Measurements from ENCODE around the gene NIF3L1. TPM values are rescaled to one million over a fixed set of nuclear protein-coding genes. Genes with fewer than 3 reads are reported as not detected.
"Not testable (repeated sequence)": the region's sequence is repeated elsewhere in the genome, so short reads cannot be mapped to it uniquely, and the experiment has no call there.

NIF3L1 gene
- total RNA-seq, 1 experiment from 2014 or later, result 55.3 TPM

DNA sequence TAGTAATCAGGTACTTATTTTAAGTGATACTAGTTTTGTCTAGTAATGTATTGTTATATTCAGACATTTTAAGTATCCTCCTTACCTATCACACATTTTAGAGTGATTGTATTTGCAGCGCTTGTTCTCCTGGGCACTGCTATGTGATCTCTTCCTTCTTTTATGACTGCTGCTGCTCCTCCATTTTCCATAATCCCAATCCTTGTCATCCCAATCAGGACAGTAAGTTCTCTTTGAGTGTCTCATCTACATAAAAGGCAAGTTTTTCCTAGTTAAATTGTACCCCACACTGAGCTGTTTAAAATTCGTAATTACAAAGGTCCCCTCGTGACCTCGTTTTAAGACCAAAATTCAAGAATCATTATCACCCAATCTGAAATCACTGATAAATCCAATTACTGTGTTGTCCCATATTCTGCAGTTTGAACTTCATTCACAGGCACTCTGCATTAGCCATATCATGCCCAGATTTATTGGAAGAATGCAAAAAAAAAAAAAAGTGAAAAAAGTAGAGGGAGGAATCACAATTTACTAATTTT, 27.5 kb upstream of the NIF3L1 start:
- Histone ChIP-seq H3K36me3 (peaks cover 63% of the 10 kb centered on the region), H3K4me1 (peaks cover 5% of the 10 kb centered on the region; the same call in 1 of the 2 replicates), H3K4me3 (peak overlapping the region; percentile 97), H3K9me3 (replicated peaks) (no peaks in the 10 kb centered on the region), H3K27ac (no peak overlapping the region), H3K27me3 (no peaks in the 10 kb centered on the region)
- DNase-seq, result no peak

- Histone ChIP-seq H3K4me1 (peaks cover 5% of the 10 kb centered on the region; the same call in 1 of the 2 replicates), H3K4me3 (peak overlapping the region; percentile 97), H3K9me3 (replicated peaks) (no peaks in the 10 kb centered on the region), H3K27ac (peak overlapping the region; percentile 100), H3K27me3 (no peaks in the 10 kb centered on the region), H3K36me3 (peaks cover 54% of the 10 kb centered on the region)
- peak; percentile 14 to 47 for DNase-seq
These were observed 26.6 kb upstream of the NIF3L1 start for GRCh38 chr2:200862532-200863000.

- H3K27me3 ChIP-seq, result no peaks in the 10 kb centered on the region
- H3K4me3 ChIP-seq, result peak overlapping the region; percentile 97
- peaks cover 5% of the 10 kb centered on the region; the same call in 1 of the 2 replicates for H3K4me1 ChIP-seq
- H3K27ac ChIP-seq, result peak overlapping the region; percentile 100
- peaks cover 42% of the 10 kb centered on the region for H3K36me3 ChIP-seq
- peak in 1 of 2 experiments; percentile 19 for DNase-seq
- H3K9me3 ChIP-seq (replicated peaks), result no peaks in the 10 kb centered on the region
These were observed 25.4 kb upstream of the NIF3L1 start for GRCh38 chr2:200863782-200864175.

DNA sequence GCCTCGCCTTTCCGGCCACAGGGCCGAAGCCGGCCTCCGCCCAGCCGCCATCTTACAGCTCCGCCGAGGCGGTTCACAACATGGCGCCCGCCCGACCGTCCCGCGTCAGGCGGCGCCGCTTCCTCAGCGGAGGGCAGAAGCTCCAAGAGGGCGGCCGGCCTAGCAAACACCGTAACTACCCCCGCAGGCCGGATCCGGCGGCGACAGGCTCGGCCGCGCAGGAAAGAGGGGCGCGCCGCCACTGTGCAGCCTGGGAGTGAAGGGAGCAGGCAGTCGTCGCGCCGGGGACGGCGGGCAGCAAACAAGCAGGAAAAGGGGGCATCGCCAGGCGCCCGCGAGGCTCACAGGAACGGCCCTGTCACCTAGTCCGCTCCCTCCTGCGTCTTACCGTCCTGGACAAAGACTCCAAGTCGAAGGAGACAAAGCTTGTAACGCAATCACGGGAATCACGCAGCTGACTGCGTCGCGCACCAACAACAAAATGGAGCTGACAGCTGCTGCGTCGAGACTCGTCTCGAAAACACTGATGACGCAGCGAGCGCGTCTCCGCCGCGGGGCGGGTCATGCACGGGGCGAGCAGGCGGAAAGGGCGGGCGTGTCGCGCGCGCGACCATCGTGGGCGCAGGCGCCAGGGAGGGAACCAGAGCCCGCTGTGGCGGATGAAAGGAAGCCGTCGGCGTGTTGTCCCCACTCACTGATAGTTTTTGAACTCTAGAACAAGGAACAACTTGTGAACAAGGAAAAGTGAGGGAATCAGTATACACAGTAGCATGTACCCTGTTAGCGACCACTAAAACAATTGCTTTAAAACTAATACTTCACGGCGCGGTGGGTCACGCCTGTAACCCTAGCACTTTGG, 24.8 kb upstream of the NIF3L1 start, which contains the start of gene CLK1:
Gene CLK1 (minus strand): TSS at position 483 of the 859 bp plus-strand sequence. CDS start 2,796 bp downstream, outside the sequence.
- Histone ChIP-seq H3K4me3 (peak within 1 kb of the TSS; percentile 97), H3K27me3 (no peaks in the 10 kb centered on the region), H3K36me3 (peaks cover 36% of the 10 kb centered on the region), H3K4me1 (peaks cover 5% of the 10 kb centered on the region; the same call in 1 of the 2 replicates), H3K27ac (peak within 1 kb of the TSS; percentile 100), H3K9me3 (replicated peaks) (no peaks in the 10 kb centered on the region)
- DNase-seq, result peak; percentile 93 to 96

DNA sequence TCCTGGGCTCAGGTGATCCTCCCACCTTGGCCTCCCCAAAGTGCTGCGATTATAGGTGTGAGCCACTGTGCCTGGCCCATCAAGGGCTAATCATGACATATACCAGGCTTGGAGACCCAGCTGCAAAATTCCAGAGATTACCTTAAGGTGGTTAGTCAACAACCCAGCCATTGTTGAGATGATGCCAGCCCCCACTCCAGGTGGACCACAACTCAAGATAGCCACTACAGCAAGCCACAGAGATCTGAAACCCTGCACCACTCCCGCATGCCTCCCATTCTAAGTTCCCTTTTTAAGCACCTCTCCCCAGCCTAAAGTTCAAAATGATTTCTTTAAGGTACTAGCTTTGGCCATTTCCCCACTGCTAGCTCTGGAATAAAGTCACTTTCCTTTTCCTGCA, 20.2 kb upstream of the NIF3L1 start:
- DNase-seq, result no peak
- no peak overlapping the region for H3K4me3 ChIP-seq
- no peaks in the 10 kb centered on the region for H3K9me3 ChIP-seq (replicated peaks)
- no peaks in the 10 kb centered on the region for H3K27me3 ChIP-seq
- no peaks in the 10 kb centered on the region for H3K4me1 ChIP-seq
- peaks cover 16% of the 10 kb centered on the region; the same call in 1 of the 2 replicates for H3K36me3 ChIP-seq
- H3K27ac ChIP-seq, result no peak overlapping the region

DNA sequence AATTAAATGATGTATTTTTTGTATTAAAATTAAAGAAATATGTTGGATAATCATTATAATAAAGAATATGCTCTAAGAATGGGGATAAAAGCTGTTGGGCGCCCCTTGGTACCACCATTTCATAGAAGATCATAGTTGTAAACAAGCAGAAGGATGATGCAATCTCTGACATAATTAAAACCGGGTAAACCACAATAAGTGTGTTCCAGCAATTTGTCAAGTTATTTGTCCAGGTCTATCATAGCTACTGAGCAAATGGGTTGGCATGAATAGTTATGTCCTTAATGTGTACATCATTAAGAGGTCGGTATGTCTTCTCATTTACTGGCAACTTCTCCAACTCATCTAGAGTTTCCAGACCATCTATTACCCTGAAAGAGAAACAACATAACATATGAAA, 18.0 kb upstream of the NIF3L1 start:
- Histone ChIP-seq H3K36me3 (peaks cover 23% of the 10 kb centered on the region), H3K4me1 (no peaks in the 10 kb centered on the region), H3K27me3 (no peaks in the 10 kb centered on the region), H3K27ac (no peak overlapping the region), H3K4me3 (no peak overlapping the region), H3K9me3 (replicated peaks) (no peaks in the 10 kb centered on the region)
- no peak for DNase-seq

DNA sequence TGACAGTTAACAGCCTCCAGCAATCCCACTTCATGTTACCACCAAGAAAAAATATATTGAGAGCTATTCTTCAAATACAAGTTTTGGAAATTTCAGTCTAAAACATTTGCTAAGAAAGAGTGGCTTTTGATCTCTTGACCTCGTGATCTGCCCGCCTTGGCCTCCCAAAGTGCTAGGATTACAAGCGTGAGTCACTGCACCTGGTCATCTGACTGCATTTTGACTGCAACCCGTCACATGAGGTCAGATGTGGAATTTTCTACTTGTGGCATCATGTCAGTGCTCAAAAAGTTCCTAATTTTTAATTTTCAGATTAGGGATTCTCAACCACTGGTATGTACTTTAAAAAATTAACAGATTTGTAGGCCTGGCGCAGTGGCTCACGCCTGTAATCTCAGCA, 15.6 kb upstream of the NIF3L1 start:
- Histone ChIP-seq H3K27ac (peak overlapping the region; percentile 23; the same call in 1 of the 2 replicates), H3K9me3 (replicated peaks) (no peaks in the 10 kb centered on the region), H3K4me3 (no peak overlapping the region), H3K4me1 (no peaks in the 10 kb centered on the region), H3K36me3 (peaks cover 34% of the 10 kb centered on the region), H3K27me3 (no peaks in the 10 kb centered on the region)
- no peak for DNase-seq

- DNase-seq, result no peak
- no peaks in the 10 kb centered on the region for H3K27me3 ChIP-seq
- H3K4me1 ChIP-seq, result no peaks in the 10 kb centered on the region
- no peak overlapping the region for H3K27ac ChIP-seq
- H3K4me3 ChIP-seq, result no peak overlapping the region
- no peaks in the 10 kb centered on the region for H3K9me3 ChIP-seq (replicated peaks)
- H3K36me3 ChIP-seq, result peaks cover 28% of the 10 kb centered on the region
These were observed 11.7 kb upstream of the NIF3L1 start for GRCh38 chr2:200877443-200877842.

- Histone ChIP-seq H3K36me3 (peaks cover 26% of the 10 kb centered on the region), H3K4me3 (no peak overlapping the region), H3K27ac (no peak overlapping the region), H3K27me3 (no peaks in the 10 kb centered on the region), H3K9me3 (replicated peaks) (no peaks in the 10 kb centered on the region), H3K4me1 (no peaks in the 10 kb centered on the region)
- DNase-seq, result no peak
These were observed 10.8 kb upstream of the NIF3L1 start for GRCh38 chr2:200878289-200878880.

- H3K4me3 ChIP-seq; H3K4me1 ChIP-seq; H3K27me3 ChIP-seq; H3K9me3 ChIP-seq (replicated peaks); DNase-seq; H3K27ac ChIP-seq: not testable (repeated sequence)
- H3K36me3 ChIP-seq, result peaks cover 24% of the 10 kb centered on the region
These were observed 7.4 kb upstream of the NIF3L1 start for GRCh38 chr2:200881715-200882249.

GRCh38 chr2:200899482-200899881, 10.3 kb downstream of the NIF3L1 start:
- Histone ChIP-seq H3K9me3 (replicated peaks) (no peaks in the 10 kb centered on the region), H3K4me3 (no peak overlapping the region), H3K27me3 (no peaks in the 10 kb centered on the region), H3K36me3 (peaks cover 49% of the 10 kb centered on the region), H3K4me1 (no peaks in the 10 kb centered on the region), H3K27ac (no peak overlapping the region)
- DNase-seq, result no peak

- H3K9me3 ChIP-seq (replicated peaks), result no peaks in the 10 kb centered on the region
- H3K27ac ChIP-seq, result no peak overlapping the region
- no peaks in the 10 kb centered on the region for H3K4me1 ChIP-seq
- peaks cover 49% of the 10 kb centered on the region for H3K36me3 ChIP-seq
- no peaks in the 10 kb centered on the region for H3K27me3 ChIP-seq
- no peak overlapping the region for H3K4me3 ChIP-seq
- peak; percentile 79 to 87 for DNase-seq
These were observed 12.4 kb downstream of the NIF3L1 start for GRCh38 chr2:200901459-200902072.

- H3K4me3 ChIP-seq, result no peak overlapping the region
- peak; percentile 61 to 69 for DNase-seq
- H3K36me3 ChIP-seq, result peaks cover 46% of the 10 kb centered on the region
- no peaks in the 10 kb centered on the region for H3K9me3 ChIP-seq (replicated peaks)
- H3K27me3 ChIP-seq, result no peaks in the 10 kb centered on the region
- H3K27ac ChIP-seq, result no peak overlapping the region
- H3K4me1 ChIP-seq, result no peaks in the 10 kb centered on the region
These were observed 16.6 kb downstream of the NIF3L1 start for GRCh38 chr2:200905618-200906296.

- H3K36me3 ChIP-seq, result peaks cover 45% of the 10 kb centered on the region
- DNase-seq, result no peak
- H3K4me1 ChIP-seq, result no peaks in the 10 kb centered on the region
- no peak overlapping the region for H3K4me3 ChIP-seq
- no peaks in the 10 kb centered on the region for H3K27me3 ChIP-seq
- no peaks in the 10 kb centered on the region for H3K9me3 ChIP-seq (replicated peaks)
- H3K27ac ChIP-seq, result no peak overlapping the region
These were observed 20.8 kb downstream of the NIF3L1 start for GRCh38 chr2:200909958-200910357.

All from SJCRH30 (cell line).